Activated CD4-positive, alpha-beta T cell treated with anti-CD3 and anti-CD28 coated beads for 36 hours (primary cell): ENCODE data around the gene HOXD13. TPM values are rescaled to one million over a fixed set of nuclear protein-coding genes. Genes with fewer than 3 reads are reported as not detected.

Experiments
- ATAC-seq: fragments of 200-7000 bp; cut with Tn5 transposase; one replicate; pipeline ENCODE4 v1.10.0; 2021; ENCODE audit warnings: mild to moderate bottlenecking, moderate library complexity
- CTCF ChIA-PET: fragments of 350-600 bp; sonication (Branson Sonifier 250); formaldehyde crosslinking; loops from one replicate; lab custom pipeline; 2021; ENCODE audit warnings: antibody characterized with exemption; lab: Charles Lee
- POLR2A ChIA-PET: fragments of 350-600 bp; sonication (Branson Sonifier 250); formaldehyde crosslinking; loops from one replicate; lab custom pipeline; 2021; ENCODE audit warnings: antibody characterized with exemption, inconsistent platforms; lab: Charles Lee
- DNase-seq: peaks from one replicate; pipeline ENCODE4 v3.0.0-alpha.2; 2020
- H3K27ac Mint-ChIP-seq: one replicate; pipeline ENCODE4 v1.8.0; 2021; ENCODE audit warnings: mixed read lengths
- H3K27me3 Mint-ChIP-seq: one replicate; pipeline ENCODE4 v1.8.0; 2021; ENCODE audit warnings: mixed read lengths
- H3K36me3 Mint-ChIP-seq: one replicate; pipeline ENCODE4 v1.8.0; 2021; ENCODE audit warnings: low read depth, mixed read lengths
- H3K4me1 Mint-ChIP-seq: one replicate; pipeline ENCODE4 v1.8.0; 2021; ENCODE audit warnings: mixed read lengths
- H3K4me3 Mint-ChIP-seq: one replicate; pipeline ENCODE4 v1.8.0; 2021; ENCODE audit warnings: mild to moderate bottlenecking, moderate library complexity, mixed read lengths
- H3K9me3 Mint-ChIP-seq: one replicate; pipeline ENCODE4 v1.8.0; 2021; ENCODE audit warnings: low read depth, mixed read lengths
- intact Hi-C, 2 experiments: fragments of 100-400 bp; cut with DNase I in 1 of 2; cut with micrococcal nuclease in 1 of 2; formaldehyde crosslinking; loops; one replicate each; pipeline versions ENCODE4 v1.14.2 to v1.15.1; 2022 to 2024; cut with DNase I, micrococcal nuclease
- total RNA-seq, 2 experiments: library from RNA; stranded (reverse); gene quantifications; one replicate each; pipeline ENCODE4 v1.2.3, GENCODE V29; 2021

Gene HOXD13
- total RNA-seq, 2 experiments from 2014 or later = not detected

DNA sequence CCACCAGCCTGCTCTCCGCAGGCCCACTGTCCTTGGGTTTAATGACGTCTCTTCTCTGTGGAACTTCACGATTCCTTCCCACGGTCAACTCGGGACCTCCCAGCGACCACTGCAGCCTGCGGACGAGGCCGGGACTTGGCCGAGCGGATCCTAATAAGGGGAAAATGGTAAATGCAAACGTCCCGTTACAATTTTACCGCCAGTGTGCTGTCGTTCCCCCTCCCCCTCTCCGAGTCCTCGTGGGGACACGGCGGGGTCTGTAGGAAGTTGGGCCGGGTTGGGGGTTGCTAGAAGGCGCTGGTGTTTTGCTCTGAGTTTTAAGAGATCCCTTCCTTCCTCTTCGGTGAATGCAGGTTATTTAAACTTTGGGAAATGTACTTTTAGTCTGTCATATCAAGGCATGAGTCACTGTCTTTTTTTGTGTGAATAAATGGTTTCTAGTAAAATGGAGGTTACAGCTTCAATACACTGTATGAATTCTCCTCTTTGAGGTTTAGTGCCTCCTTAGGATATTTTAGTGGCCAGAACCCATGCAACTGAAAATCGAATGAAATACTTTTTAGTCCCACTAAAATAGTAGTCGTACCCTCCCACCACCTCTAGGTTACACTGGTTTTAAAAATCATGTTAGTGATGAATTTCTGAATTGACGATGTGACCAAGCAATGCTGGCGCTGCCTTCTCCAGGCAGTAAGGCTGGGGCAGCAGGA is 16.8 kb downstream of the HOXD13 start:
- intact Hi-C loops = no loop called here
- H3K4me1 Mint-ChIP-seq = peaks cover 24% of the 10 kb centered on the region
- ChIA-PET CTCF (interaction anchor here (0.9 to 2.7 kb wide), 3 partner anchors 12 to 18 kb away, joined by 3 to 20 read pairs (median 19); no protein-coding TSS in a partner anchor), POLR2A (no interaction called here)
- no peaks in the 10 kb centered on the region for H3K36me3 Mint-ChIP-seq
- DNase-seq (no peak), ATAC-seq (no peak)
- no peak overlapping the region for H3K4me3 Mint-ChIP-seq
- peaks cover 79% of the 10 kb centered on the region for H3K27me3 Mint-ChIP-seq
- H3K27ac Mint-ChIP-seq = no peak overlapping the region
- H3K9me3 Mint-ChIP-seq = no peaks in the 10 kb centered on the region

- intact Hi-C loops = loop anchor here in 1 of 2 experiments (5.0 kb wide), 2 partner anchors 33 to 52 kb away; no protein-coding TSS in a partner anchor
- no peak overlapping the region for H3K4me3 Mint-ChIP-seq
- ChIA-PET CTCF (interaction anchor here (0.5 to 2.7 kb wide), 9 partner anchors 11 to 1039 kb away, joined by 3 to 20 read pairs (median 3); no protein-coding TSS in a partner anchor), POLR2A (no interaction called here)
- DNase-seq (no peak), ATAC-seq (no peak)
- no peaks in the 10 kb centered on the region for H3K36me3 Mint-ChIP-seq
- peaks cover 19% of the 10 kb centered on the region for H3K4me1 Mint-ChIP-seq
- no peaks in the 10 kb centered on the region for H3K9me3 Mint-ChIP-seq
- peaks cover 76% of the 10 kb centered on the region for H3K27me3 Mint-ChIP-seq
- H3K27ac Mint-ChIP-seq = no peak overlapping the region
These were observed 17.4 kb downstream of the HOXD13 start for GRCh38 chr2:176109946-176110345.

GRCh38 chr2:176110415-176111308 is 18.1 kb downstream of the HOXD13 start:
- CTCF ChIA-PET = interaction anchor here (0.5 to 2.7 kb wide), 13 partner anchors 8 to 1038 kb away, joined by 3 to 20 read pairs (median 4); no protein-coding TSS in a partner anchor
- Mint-ChIP-seq H3K4me1 (peaks cover 17% of the 10 kb centered on the region), H3K27ac (no peak overlapping the region), H3K36me3 (no peaks in the 10 kb centered on the region), H3K9me3 (no peaks in the 10 kb centered on the region), H3K27me3 (peaks cover 72% of the 10 kb centered on the region), H3K4me3 (no peak overlapping the region)
- DNase-seq = no peak
- intact Hi-C loops = loop anchor here in 1 of 2 experiments (5.0 kb wide), 2 partner anchors 33 to 52 kb away; no protein-coding TSS in a partner anchor
- ATAC-seq = no peak
- POLR2A ChIA-PET = interaction anchor here (0.7 kb wide), 1 partner anchor 77 kb away, joined by 3 read pairs; no protein-coding TSS in a partner anchor

DNA sequence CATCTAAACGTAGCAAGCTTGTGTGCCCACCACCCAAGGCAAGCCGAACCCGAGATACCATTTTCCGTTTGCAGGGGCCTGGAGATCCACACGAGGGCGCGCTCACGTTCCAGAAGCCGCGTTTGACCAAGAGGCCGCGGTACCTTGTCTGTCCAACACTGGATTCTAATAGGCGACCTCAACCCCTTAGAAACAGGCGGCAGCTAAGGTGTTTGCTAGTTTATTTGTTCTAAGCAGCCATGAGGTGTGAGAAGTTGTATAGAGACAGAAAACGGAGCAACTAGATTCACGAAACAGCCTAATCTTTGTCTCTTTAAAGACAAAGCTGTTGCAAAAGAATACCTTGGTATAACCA is 18.8 kb downstream of the HOXD13 start:
- Mint-ChIP-seq H3K9me3 (no peaks in the 10 kb centered on the region), H3K27ac (no peak overlapping the region), H3K36me3 (no peaks in the 10 kb centered on the region), H3K4me1 (peaks cover 11% of the 10 kb centered on the region), H3K27me3 (peaks cover 70% of the 10 kb centered on the region), H3K4me3 (no peak overlapping the region)
- no peak for ATAC-seq
- intact Hi-C loops = loop anchor here in 1 of 2 experiments (5.0 kb wide), 2 partner anchors 34 to 51 kb away; no protein-coding TSS in a partner anchor
- DNase-seq = peak; percentile 60
- ChIA-PET CTCF (interaction anchor here (0.5 to 2.7 kb wide), 11 partner anchors 9 to 1037 kb away, joined by 3 to 20 read pairs (median 5); no protein-coding TSS in a partner anchor), POLR2A (interaction anchor here (0.7 kb wide), 1 partner anchor 76 kb away, joined by 3 read pairs; no protein-coding TSS in a partner anchor)

GRCh38 chr2:176111846-176112374 is 19.4 kb downstream of the HOXD13 start:
- H3K4me3 Mint-ChIP-seq = no peak overlapping the region
- peaks cover 2% of the 10 kb centered on the region for H3K9me3 Mint-ChIP-seq
- ATAC-seq (no peak), DNase-seq (no peak)
- intact Hi-C loops = loop anchor here (2.0 to 5.0 kb wide), 3 partner anchors 27 to 50 kb away; no protein-coding TSS in a partner anchor
- peaks cover 10% of the 10 kb centered on the region for H3K4me1 Mint-ChIP-seq
- H3K27me3 Mint-ChIP-seq = peaks cover 73% of the 10 kb centered on the region
- POLR2A ChIA-PET = no interaction called here
- no peak overlapping the region for H3K27ac Mint-ChIP-seq
- no peaks in the 10 kb centered on the region for H3K36me3 Mint-ChIP-seq
- CTCF ChIA-PET = interaction anchor here (0.5 to 2.7 kb wide), 6 partner anchors 9 to 953 kb away, joined by 3 to 20 read pairs (median 10); no protein-coding TSS in a partner anchor

DNA sequence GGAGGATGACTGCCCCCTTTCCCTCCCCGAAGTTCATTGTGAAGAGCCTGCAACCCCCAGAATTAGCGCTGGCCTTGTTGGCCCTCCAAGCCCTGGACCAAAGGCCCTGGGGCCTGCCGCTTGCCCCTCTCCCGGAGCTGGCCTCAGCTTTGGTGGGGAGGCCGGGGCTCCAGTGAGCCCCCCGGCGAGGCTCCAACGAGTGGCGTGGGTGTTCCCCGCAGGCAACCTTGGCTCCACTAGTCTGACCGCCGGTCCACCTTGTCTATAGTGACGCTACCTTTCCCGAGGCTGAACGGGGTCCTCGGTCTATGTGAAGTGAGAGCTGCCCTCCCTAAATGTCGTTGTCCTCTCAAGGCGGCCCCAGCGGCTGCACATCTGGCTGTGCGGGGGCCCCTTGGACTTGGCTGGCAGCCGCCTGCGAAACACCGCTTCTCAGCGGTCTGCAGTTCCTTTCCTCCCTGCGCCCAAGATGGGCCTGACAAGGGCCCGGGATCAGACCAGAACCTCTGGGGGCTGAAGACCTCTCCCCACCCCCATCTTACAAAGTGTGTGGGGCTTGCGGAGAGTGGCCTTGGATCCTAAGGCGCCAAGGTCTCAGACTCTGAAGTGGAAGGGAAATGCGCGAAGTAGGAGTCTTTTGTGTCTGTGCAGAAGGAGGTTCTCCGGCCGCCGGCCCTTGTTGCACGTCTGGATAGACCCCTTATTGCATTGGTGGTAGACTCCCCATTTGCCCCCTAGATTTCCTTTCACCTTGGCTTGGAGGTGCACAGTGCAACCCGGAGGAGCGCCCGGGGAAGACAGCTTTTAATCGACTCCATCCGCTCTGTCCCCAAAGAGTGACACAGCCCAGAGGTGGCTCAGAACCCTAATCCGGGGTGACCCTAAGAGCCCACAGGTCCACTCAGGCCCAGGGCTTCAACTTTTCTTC is 20.1 kb downstream of the HOXD13 start:
- H3K36me3 Mint-ChIP-seq = no peaks in the 10 kb centered on the region
- H3K27me3 Mint-ChIP-seq = peaks cover 75% of the 10 kb centered on the region
- intact Hi-C loops = loop anchor here (2.0 to 5.0 kb wide), 3 partner anchors 28 to 50 kb away; no protein-coding TSS in a partner anchor
- no peak overlapping the region for H3K4me3 Mint-ChIP-seq
- ATAC-seq (no peak), DNase-seq (no peak)
- CTCF ChIA-PET = interaction anchor here (1.4 to 1.7 kb wide), 2 partner anchors 15 to 17 kb away, joined by 4 read pairs; no protein-coding TSS in a partner anchor
- H3K9me3 Mint-ChIP-seq = peaks cover 2% of the 10 kb centered on the region
- POLR2A ChIA-PET = no interaction called here
- H3K4me1 Mint-ChIP-seq = peaks cover 7% of the 10 kb centered on the region
- H3K27ac Mint-ChIP-seq = no peak overlapping the region

GRCh38 chr2:176114120-176114929 is 21.8 kb downstream of the HOXD13 start:
- H3K9me3 Mint-ChIP-seq = peaks cover 4% of the 10 kb centered on the region
- no peak for ATAC-seq
- intact Hi-C loops = loop anchor here in 1 of 2 experiments (5.0 kb wide), 2 partner anchors 37 to 48 kb away; no protein-coding TSS in a partner anchor
- no peak for DNase-seq
- H3K27me3 Mint-ChIP-seq = peaks cover 79% of the 10 kb centered on the region
- no peaks in the 10 kb centered on the region for H3K36me3 Mint-ChIP-seq
- POLR2A ChIA-PET = no interaction called here
- CTCF ChIA-PET = interaction anchor here (0.8 to 1.9 kb wide), 6 partner anchors 8 to 29 kb away, joined by 3 to 6 read pairs (median 4); partner anchors contain the start of gene HOXD9
- no peak overlapping the region for H3K27ac Mint-ChIP-seq
- H3K4me1 Mint-ChIP-seq = peaks cover 8% of the 10 kb centered on the region
- no peak overlapping the region for H3K4me3 Mint-ChIP-seq

DNA sequence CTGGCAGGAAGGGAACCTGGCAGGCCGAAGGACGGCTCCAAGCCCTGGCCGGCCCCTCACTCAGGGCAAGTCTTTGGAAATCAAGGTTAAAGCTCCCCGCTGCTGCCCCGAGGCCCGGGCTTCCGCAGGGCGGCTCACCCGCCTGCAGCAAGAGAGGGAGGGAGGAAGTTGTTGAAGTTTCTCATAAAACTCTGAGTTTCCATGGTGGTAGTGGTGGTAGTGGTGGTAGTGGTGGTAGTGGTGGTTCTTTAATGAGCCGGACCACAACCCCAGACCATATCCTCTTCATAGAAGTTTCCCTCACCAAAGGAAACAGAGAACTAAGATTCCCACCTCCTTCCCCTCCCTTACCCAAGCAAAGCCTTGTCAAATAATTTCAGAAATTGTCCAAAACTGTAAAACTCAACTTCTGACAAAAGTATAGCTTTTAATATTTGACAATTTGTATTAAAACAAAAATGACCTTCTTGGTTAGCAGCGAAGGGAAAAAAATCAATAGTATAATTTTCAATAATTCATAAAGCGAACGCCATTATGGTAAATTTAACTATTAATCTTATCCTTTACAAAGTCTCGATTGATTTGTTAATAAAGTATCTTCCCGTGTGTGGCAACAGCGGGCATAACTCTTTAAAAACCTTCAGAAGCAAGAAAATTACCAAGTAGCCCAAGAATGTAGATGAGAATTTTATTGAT is 22.6 kb downstream of the HOXD13 start:
- intact Hi-C loops = loop anchor here in 1 of 2 experiments (5.0 kb wide), 2 partner anchors 38 to 47 kb away; no protein-coding TSS in a partner anchor
- POLR2A ChIA-PET = interaction anchor here (0.7 kb wide), 1 partner anchor 77 kb away, joined by 4 read pairs; no protein-coding TSS in a partner anchor
- ATAC-seq (no peak), DNase-seq (no peak)
- H3K27ac Mint-ChIP-seq = no peak overlapping the region
- CTCF ChIA-PET = interaction anchor here (1.4 to 1.9 kb wide), 2 partner anchors 12 to 30 kb away, joined by 6 read pairs; no protein-coding TSS in a partner anchor
- peaks cover 6% of the 10 kb centered on the region for H3K4me1 Mint-ChIP-seq
- peaks cover 78% of the 10 kb centered on the region for H3K27me3 Mint-ChIP-seq
- H3K4me3 Mint-ChIP-seq = no peak overlapping the region
- H3K36me3 Mint-ChIP-seq = no peaks in the 10 kb centered on the region
- peaks cover 4% of the 10 kb centered on the region for H3K9me3 Mint-ChIP-seq
